Spinal cord (tissue), 10 donors: Measurements from ENCODE around the gene ANO6. TPM values are rescaled to one million over a fixed set of nuclear protein-coding genes. Genes with fewer than 3 reads are reported as not detected.
"Not testable (repeated sequence)": the region's sequence is repeated elsewhere in the genome, so short reads cannot be mapped to it uniquely, and the experiment has no call there.

Experiments
- DNase-seq, 6 donors: peaks; one replicate each; pipeline versions ENCODE4 v3.0.0 to v3.0.0-alpha.2; 2013 to 2015; ENCODE audit warnings: low spot score in 6 of 6, low read depth in 4 of 6
- H3K27ac ChIP-seq: one replicate; pipeline ENCODE4 v1.5.1; 2013; ENCODE audit warnings: low read depth, low read length, control low read depth
- H3K27me3 ChIP-seq: one replicate; pipeline ENCODE4 v1.6.1; 2013; ENCODE audit warnings: low read length; ENCODE audit not compliant: control insufficient read depth, insufficient read depth
- H3K36me3 ChIP-seq: one replicate; pipeline ENCODE4 v1.6.1; 2013; ENCODE audit warnings: low read length; ENCODE audit not compliant: control insufficient read depth, insufficient read depth
- H3K4me1 ChIP-seq: one replicate; pipeline ENCODE4 v1.6.1; 2013; ENCODE audit warnings: low read length; ENCODE audit not compliant: control insufficient read depth, insufficient read depth
- H3K4me3 ChIP-seq: one replicate; pipeline ENCODE4 v1.5.1; 2013; ENCODE audit warnings: low read depth, low read length, control low read depth
- H3K9me3 ChIP-seq: one replicate; pipeline ENCODE4 v1.6.1; 2013; ENCODE audit warnings: low read length; ENCODE audit not compliant: control insufficient read depth, insufficient read depth
- WGBS: methylation state at CpG from one replicate; pipeline ENCODE4 v1.1.5; 2013; ENCODE audit warnings: missing lambda C conversion rate; ENCODE audit not compliant: insufficient coverage; 5-methylcytosine and 5-hydroxymethylcytosine counted together
- polyA plus RNA-seq, 2 donors: library from polyadenylated mRNA; unstranded; fragments of 120-200 nt; gene quantifications; one replicate each; pipeline ENCODE4 v1.2.1, GENCODE V29; 2013; ENCODE audit not compliant: insufficient read length in 2 of 2
- total RNA-seq, 2 donors: library from RNA; depleted of rRNA in 1 of 2; stranded (reverse); fragments of 120-200 nt in 1 of 2; fragments of >200 nt in 1 of 2; gene quantifications; one replicate each; pipeline versions ENCODE4 v1.2.3 to v1.2.4, GENCODE V29; 2013 to 2014
- donor health status: healthy.

The ANO6 gene
- total and polyA plus RNA-seq, 4 donors: 21.6 to 105 (median 42.9) TPM

GRCh38 chr12:45314770-45315169 is 98.9 kb downstream of the ANO6 start:
- H3K9me3 ChIP-seq: no peaks in the 10 kb centered on the region
- H3K4me1 ChIP-seq: no peaks in the 10 kb centered on the region
- no peak overlapping the region for H3K4me3 ChIP-seq
- no peak overlapping the region for H3K27ac ChIP-seq
- no peaks in the 10 kb centered on the region for H3K27me3 ChIP-seq
- DNase-seq: no peak
- no peaks in the 10 kb centered on the region for H3K36me3 ChIP-seq
- 100% methylated on average over 1 of the region's 1 CpG for WGBS

- no peaks in the 10 kb centered on the region for H3K4me1 ChIP-seq
- H3K27me3 ChIP-seq: no peaks in the 10 kb centered on the region
- no peaks in the 10 kb centered on the region for H3K9me3 ChIP-seq
- no peak overlapping the region for H3K27ac ChIP-seq
- no peaks in the 10 kb centered on the region for H3K36me3 ChIP-seq
- no peak for DNase-seq
- 99% methylated on average over 3 of the region's 4 CpGs for WGBS
- H3K4me3 ChIP-seq: no peak overlapping the region
These were observed 99.6 kb downstream of the ANO6 start for GRCh38 chr12:45315462-45315861.

GRCh38 chr12:45317261-45317660 is 101.4 kb downstream of the ANO6 start:
- not testable (repeated sequence) for H3K4me3 ChIP-seq, H3K27ac ChIP-seq, H3K4me1 ChIP-seq, H3K9me3 ChIP-seq, DNase-seq, H3K27me3 ChIP-seq, H3K36me3 ChIP-seq
- WGBS: no CpG with 5 or more reads among the region's 3 CpGs

GRCh38 chr12:45322810-45323209 is 106.9 kb downstream of the ANO6 start:
- H3K4me1 ChIP-seq: no peaks in the 10 kb centered on the region

GRCh38 chr12:45324391-45324790 is 108.5 kb downstream of the ANO6 start:
- H3K4me1 ChIP-seq: no peaks in the 10 kb centered on the region
- no peaks in the 10 kb centered on the region for H3K27me3 ChIP-seq
- H3K4me3 ChIP-seq: no peak overlapping the region
- WGBS: 54% methylated on average over 4 of the region's 4 CpGs
- no peaks in the 10 kb centered on the region for H3K9me3 ChIP-seq
- DNase-seq: no peak
- no peak overlapping the region for H3K27ac ChIP-seq
- no peaks in the 10 kb centered on the region for H3K36me3 ChIP-seq

More at GRCh38 chr12:45322810-45323209, 106.9 kb downstream of the ANO6 start:
- Histone ChIP-seq H3K36me3 (no peaks in the 10 kb centered on the region), H3K9me3 (no peaks in the 10 kb centered on the region), H3K4me3 (no peak overlapping the region), H3K27me3 (no peaks in the 10 kb centered on the region), H3K27ac (no peak overlapping the region)
- WGBS: 100% methylated on average over 1 of the region's 4 CpGs
- no peak for DNase-seq

- no peaks in the 10 kb centered on the region for H3K9me3 ChIP-seq
- no peaks in the 10 kb centered on the region for H3K4me1 ChIP-seq
- DNase-seq: no peak
- no peaks in the 10 kb centered on the region for H3K27me3 ChIP-seq
- no peak overlapping the region for H3K4me3 ChIP-seq
- 100% methylated on average over 1 of the region's 3 CpGs for WGBS
- no peak overlapping the region for H3K27ac ChIP-seq
- no peaks in the 10 kb centered on the region for H3K36me3 ChIP-seq
These were observed 110.6 kb downstream of the ANO6 start for GRCh38 chr12:45326358-45326975.

- Histone ChIP-seq H3K4me1 (no peaks in the 10 kb centered on the region), H3K27me3 (no peaks in the 10 kb centered on the region), H3K36me3 (peaks cover 3% of the 10 kb centered on the region), H3K4me3 (no peak overlapping the region), H3K9me3 (no peaks in the 10 kb centered on the region), H3K27ac (no peak overlapping the region)
- DNase-seq: no peak
- WGBS: 83% methylated on average over 1 of the region's 2 CpGs
These were observed 112.0 kb downstream of the ANO6 start for GRCh38 chr12:45327823-45328383.

- no peak for DNase-seq
- no peak overlapping the region for H3K27ac ChIP-seq
- H3K4me3 ChIP-seq: no peak overlapping the region
- WGBS: no CpG with 5 or more reads among the region's 1 CpG
- no peaks in the 10 kb centered on the region for H3K9me3 ChIP-seq
- H3K27me3 ChIP-seq: no peaks in the 10 kb centered on the region
- H3K4me1 ChIP-seq: no peaks in the 10 kb centered on the region
- H3K36me3 ChIP-seq: peaks cover 3% of the 10 kb centered on the region
These were observed 113.3 kb downstream of the ANO6 start for GRCh38 chr12:45329238-45329637.

- no peaks in the 10 kb centered on the region for H3K27me3 ChIP-seq
- H3K4me3 ChIP-seq: no peak overlapping the region
- no peaks in the 10 kb centered on the region for H3K9me3 ChIP-seq
- peaks cover 3% of the 10 kb centered on the region for H3K36me3 ChIP-seq
- H3K4me1 ChIP-seq: no peaks in the 10 kb centered on the region
- WGBS: no CpG with 5 or more reads among the region's 1 CpG
- DNase-seq: no peak
- H3K27ac ChIP-seq: no peak overlapping the region
These were observed 113.8 kb downstream of the ANO6 start for GRCh38 chr12:45329702-45330101.

GRCh38 chr12:45331552-45331951 is 115.7 kb downstream of the ANO6 start:
- Histone ChIP-seq H3K27ac (no peak overlapping the region), H3K4me3 (no peak overlapping the region), H3K9me3 (no peaks in the 10 kb centered on the region), H3K27me3 (no peaks in the 10 kb centered on the region), H3K36me3 (peaks cover 3% of the 10 kb centered on the region), H3K4me1 (no peaks in the 10 kb centered on the region)
- no CpG with 5 or more reads among the region's 2 CpGs for WGBS
- no peak for DNase-seq
